Caki2 (cell line): ENCODE results near the gene MYO5B. TPM values are rescaled to one million over a fixed set of nuclear protein-coding genes. Genes with fewer than 3 reads are reported as not detected.

Experiments
- DNase-seq: peaks from one replicate; pipeline ENCODE4 v3.0.0-alpha.2; 2015; ENCODE audit warnings: low read depth
- in situ Hi-C: cut with HindIII; loops from 2 replicates; pipeline ENCODE4 v1.10.0; 2016; ENCODE audit warnings: low sequenced_read_pairs, low pct_unique_long_range_greater_than_20kb, mixed read lengths
- total RNA-seq: library from RNA; depleted of rRNA; stranded (reverse); fragments of >200 nt; shearing (Covaris generic); gene quantifications from 2 replicates; pipeline ENCODE4 v1.2.3, GENCODE V29; 2014; ENCODE audit warnings: low replicate concordance

Gene MYO5B
- total RNA-seq, 1 experiment from 2014 or later, result 9.6 TPM

DNA sequence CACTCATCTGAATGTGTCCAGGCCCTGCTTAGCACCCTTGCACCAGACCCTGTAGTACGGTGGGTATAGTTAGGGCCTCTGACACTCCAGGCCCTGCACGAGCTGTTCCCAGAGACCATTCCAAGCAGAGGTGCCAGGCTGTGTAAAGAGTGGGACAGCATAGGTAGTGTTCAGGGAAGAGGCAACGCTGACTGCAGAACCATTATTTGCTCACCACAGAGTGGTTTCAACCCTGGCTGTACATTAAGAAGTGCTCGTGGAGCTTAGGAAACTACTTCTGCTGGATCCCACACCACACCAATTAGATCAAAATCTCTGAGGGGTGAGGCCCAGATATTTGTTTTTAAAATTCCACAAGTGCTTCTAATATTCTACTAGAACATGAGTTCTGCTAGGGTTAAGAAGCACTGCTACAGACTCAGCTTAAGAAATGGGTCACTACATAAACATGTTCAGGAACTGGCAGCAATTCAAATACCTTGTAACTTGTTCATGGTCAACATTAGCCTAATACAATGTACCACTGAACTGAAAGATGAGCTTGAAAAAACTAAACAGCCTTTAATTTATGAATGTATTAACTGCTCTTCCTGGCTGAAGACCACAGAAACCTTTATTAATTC lies 183.0 kb downstream of the MYO5B start:
- peak; percentile 2 for DNase-seq
- in situ Hi-C loops, result no loop called here

DNA sequence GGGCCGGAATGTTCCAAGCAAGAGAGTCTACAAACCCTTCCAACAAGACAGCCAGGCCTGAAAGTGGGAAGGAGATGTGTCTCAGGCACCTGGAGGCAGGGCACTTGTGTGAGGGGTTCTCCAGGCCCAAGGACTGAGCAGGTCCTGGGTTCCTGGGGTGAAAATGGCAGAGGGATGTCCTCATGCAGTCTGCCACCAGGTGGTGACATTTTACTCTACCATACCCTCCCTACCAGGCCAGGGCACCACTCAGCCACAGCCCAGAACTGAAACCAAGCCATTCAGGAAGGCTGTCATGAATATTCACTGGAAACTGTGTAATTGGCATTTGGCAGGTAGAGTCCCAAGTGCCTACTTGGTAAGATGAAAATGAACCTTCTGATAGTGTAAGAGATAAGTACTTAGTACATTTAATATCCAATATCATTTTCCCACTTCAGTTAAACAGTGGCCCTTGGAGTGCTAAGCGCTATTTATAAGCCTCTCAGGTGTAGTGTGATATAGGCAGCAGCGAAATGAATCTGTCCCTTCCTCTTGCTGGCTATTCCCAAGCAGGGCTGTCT lies 185.1 kb downstream of the MYO5B start:
- in situ Hi-C loops, result no loop called here
- peak; percentile 12 for DNase-seq

DNA sequence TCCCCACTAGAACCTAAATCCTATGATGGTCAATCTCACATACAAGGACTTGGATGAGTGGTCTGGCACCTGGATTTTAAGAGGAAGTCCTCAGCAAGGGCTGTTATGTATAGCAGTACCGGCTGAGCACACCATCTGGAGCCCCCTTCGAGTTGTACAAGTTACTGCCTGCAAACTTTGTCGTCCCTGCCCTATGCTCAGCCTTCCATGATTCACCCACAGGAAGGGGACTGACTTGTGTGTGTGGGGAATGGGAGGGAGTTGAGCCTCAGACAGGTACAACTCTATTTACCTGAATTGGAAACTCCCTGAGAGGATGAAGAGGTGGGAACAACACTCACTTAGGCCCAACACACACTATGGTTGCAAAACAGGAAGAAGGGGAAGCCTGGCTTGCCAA lies 186.6 kb downstream of the MYO5B start:
- in situ Hi-C loops, result no loop called here
- DNase-seq, result no peak

DNA sequence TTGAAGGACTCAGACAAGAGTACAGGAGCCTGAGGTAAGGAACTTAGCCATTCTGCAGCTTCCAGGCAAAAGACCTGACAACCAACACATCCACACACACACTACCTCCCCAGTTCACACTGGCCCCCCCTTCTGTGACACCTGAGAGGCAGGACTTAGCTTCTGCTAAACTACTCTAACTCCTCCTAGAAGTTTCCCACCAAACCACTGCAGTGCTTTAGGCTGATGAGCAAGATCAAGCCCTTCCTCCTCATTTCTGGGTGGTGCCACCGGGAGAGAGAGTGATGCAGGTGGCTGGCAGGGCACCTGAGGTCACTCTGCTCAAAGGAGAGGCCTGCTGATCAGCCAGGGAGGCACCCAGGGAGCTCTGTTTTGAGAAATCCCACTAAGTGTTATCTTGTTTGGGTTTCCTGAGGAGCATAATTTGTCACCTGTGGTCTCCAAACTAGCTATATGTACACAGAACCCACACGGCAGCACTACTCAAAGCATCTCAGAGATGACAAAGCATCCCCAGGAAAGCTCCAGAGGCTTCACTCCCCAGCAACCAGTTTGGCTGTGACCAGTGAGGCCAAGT lies 188.4 kb downstream of the MYO5B start:
- no peak for DNase-seq
- in situ Hi-C loops, result no loop called here

DNA sequence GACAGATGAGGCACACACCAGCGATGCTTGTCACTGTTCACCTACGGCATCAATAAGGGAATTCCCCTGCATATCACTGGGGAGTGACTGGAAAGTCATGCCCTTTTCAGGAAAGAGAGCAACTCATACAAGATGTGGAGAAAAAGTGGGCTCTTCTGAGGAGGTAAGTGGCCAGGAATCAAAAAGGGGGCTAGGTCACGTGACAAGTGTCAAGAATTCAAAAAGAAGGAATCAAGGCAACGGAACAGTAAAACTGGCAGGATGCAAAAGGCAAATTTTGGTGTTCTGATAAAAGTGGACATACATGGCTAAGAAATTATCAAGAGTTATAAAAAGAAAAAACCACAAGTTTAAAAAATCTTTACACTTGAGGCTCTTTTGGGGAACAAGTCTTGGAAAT lies 190.9 kb downstream of the MYO5B start:
- DNase-seq, result no peak
- in situ Hi-C loops, result no loop called here

DNA sequence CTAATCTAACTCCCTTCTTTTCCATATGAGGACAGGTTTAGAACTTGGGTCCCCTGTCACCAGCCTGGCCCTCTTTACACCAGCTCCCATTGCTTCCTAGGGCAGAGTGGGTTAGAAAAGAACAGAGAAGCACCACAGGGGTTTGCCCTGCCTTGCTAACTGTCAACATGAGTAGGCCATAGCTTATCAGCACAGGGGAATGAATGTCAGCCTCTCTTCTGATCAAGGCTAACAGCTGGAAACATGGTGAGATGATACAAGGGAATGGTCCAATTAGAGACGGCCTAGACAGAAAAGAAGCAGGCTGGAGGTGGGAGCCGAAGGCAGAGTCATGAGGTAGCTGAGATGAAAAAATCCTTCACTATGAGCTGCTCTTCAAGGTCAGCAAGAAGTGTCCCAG lies 192.2 kb downstream of the MYO5B start:
- in situ Hi-C loops, result no loop called here
- no peak for DNase-seq

DNA sequence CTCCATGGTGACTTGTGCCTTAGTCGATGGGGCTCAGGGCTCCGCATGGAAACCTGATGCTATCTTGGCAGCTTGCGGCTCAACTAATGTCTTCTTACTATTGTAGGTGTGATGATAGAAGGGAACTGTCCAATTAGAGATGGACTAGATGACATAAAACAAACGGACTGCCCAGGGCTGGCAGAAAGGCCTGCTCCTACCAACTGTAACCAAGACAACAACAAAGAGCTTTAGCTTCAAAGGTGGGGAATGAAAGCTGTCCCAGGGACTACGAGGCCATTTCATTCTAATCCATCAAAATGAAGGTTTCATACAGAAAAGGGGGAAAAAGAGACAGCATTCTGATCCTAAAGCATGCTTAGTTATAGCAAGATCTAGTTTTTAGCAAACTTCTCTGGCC lies 194.7 kb downstream of the MYO5B start:
- DNase-seq, result no peak
- in situ Hi-C loops, result no loop called here

DNA sequence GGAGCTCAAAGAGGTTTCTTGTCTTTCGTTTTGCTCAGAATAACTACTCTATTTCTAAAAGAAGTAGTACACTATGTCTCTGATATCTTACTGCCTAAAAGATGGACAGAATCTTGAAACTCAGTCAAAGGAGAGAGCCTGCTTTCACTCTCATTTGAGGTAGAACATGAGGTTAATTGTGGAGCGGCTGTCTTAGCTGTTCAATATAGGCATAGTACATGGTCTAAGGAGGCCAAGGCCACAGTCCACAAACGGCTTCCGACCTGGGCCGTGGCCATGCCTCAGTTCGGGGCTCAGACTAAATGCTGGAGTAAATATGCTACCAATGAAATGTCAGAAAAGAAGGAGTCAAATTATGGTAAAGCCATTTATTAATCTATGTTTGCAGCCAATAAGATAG lies 195.8 kb downstream of the MYO5B start:
- DNase-seq, result no peak
- in situ Hi-C loops, result no loop called here

DNA sequence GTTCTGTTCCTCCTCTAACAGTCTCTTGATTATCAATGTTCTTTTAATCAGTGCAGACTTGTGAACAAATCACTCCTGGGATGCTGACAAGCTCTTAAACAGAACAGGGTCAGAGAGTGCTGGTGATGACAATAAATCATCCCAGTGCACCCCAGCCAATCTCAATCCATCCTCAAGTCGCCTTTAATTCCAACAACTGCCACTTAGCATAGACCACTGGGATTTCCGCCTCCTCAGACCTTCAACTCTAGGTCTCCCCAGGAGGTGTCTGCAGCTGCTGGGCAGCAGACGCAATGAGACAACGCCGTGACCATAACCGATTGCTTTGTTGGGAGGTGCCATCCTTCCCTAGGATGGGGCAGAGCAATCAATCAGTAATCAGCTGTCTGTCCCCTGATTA lies 197.4 kb downstream of the MYO5B start:
- in situ Hi-C loops, result no loop called here

DNA sequence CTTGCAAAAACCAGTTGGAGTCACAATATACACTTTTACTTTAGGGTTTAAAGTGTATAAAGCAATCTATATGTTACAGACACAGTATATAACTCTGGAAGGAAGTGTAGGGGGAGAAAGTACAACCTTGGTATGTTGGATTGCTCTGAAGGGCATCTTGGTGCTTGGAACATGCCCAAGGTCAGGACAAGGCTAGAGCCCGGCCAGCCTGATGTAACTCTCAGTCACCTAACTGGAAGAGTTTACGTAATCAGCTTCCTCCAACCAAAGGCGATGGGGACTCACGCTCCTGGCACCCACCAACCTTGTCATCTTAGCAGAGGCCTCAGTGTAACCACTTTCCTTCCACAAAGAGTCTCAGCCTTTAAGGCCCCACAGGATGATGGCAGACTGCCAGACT lies 200.5 kb downstream of the MYO5B start:
- DNase-seq, result no peak
- in situ Hi-C loops, result no loop called here

More for the DNA sequence above, 197.4 kb downstream of the MYO5B start:
- no peak for DNase-seq

DNA sequence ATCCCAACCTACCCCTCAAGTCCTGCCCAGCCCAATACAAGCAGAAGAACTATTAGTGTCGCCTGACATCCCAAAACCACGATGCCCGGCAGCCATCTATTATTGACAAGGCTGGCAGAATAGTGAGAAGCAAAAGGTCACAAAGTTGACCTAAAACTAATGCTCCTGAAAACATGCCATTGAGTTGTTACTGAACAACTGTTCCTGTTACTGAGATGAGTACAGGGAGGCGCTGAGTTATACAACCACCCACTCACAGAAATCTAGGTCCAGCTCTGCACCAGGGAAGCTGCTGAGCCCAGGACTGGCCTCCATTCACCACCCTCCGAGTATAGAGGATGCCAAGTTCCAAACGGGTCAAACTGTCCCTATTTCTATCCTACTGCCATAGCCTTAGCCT lies 201.6 kb downstream of the MYO5B start:
- DNase-seq, result no peak
- in situ Hi-C loops, result no loop called here

DNA sequence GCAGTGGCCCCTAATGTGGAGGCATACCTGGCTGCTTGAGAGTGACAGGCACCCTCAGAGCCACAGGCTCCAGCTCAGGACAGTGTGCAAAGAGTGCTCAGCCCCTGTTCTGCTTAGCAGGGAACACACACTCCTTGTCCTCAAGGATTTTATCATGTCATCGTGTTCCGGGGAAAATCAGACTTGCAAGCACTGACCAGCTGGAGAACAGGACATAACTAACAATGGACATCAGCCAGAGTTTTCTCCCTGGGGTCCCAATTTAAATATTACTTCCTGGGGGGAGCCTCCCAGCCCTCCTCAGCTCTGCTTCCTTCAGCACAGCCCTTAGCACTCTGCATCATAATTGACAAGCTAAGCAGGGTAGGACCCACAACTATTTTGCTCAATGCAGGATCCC lies 206.2 kb downstream of the MYO5B start:
- no peak for DNase-seq
- in situ Hi-C loops, result no loop called here

DNA sequence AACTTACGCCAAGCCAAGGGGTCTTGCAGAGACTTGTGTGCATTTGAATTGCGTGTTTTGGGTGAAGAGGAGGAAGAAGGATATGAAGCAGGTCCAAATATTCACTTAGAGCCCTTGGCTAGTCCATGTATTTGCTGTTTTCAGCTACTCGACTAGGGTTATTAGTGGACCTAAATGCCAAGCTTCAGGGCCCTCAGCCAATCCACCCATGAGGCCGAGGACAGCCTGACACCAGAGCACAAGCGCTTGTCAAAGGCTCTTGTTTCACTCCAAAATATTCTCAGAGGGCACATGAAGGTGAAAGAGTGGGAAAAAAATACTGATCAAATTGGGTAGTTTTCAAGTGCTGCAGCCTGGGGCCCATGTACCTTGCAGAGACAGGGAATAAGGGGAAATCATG lies 206.8 kb downstream of the MYO5B start:
- in situ Hi-C loops, result no loop called here
- DNase-seq, result no peak

DNA sequence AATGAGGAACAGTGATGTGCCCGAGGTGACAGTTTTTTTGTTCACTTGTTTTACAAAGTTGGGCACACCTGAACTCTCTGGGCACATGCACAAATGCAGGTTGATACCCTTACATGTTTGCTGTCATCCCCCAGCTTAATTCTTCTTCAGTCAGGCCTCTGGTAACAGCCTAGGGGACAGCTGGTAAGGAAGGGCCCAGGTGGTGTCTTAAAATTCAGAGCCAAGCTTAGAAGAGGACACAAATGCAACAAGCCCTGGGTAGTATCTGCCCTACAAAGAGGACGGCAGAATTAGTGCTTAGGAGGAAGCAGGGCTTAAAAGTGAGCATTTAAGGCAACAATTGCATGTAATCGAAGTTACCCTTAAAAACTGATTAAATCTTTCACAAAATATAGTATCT lies 209.7 kb downstream of the MYO5B start:
- no peak for DNase-seq
- in situ Hi-C loops, result no loop called here

DNA sequence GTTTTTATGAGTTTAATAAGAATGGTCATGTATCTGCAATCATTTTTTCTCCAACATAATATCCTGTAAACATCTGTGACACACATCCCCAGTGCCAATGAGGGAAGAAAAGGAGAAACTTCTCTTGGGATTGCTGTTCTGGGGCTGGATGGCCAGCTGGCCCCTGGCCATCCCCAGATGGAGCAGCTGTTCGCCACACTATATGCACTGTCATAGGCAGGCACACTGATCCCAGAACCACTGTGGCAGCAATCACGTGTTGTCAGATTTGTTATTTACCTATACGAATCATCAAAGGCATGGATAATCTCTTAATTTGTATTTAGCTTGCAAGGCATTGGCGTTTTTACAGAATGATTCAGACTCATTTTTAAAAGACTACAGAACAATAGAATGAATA lies 214.1 kb downstream of the MYO5B start:
- DNase-seq, result no peak
- in situ Hi-C loops, result no loop called here

DNA sequence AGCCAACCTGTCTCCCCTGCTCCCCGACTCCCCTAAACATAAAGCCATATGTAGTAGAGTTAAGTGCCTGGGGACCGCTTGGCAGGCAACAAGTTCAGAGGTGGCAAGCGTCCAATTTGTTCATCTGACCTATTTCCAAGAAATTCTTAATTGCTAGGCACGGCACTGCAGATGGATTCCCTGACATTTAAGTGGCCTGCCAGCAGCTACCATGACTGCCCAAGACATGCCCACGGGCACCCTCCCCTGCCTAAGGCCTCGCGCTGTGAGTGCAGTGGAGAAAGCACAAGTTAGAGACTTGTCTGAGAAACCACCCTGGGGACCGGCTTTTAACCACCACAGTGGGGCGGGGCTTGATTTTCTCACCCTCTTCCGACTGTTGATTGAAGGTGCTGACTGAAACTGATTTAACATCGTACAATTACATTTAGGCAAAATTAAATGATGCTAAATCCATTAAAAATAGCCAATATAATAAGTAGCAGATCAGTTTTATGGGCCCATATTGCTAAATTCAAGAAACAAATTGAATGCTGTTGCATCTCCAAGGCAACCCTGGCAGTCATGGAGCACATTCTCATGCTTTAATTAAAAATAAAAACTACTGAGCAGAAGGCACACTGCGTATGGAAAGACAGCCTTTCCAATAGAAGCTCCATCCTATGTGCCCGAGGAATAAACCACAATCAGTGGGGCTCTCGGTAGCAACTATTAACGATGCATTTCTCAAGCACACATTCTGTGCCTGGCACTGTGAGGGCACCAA lies 218.0 kb downstream of the MYO5B start:
- DNase-seq, result no peak
- in situ Hi-C loops, result no loop called here

DNA sequence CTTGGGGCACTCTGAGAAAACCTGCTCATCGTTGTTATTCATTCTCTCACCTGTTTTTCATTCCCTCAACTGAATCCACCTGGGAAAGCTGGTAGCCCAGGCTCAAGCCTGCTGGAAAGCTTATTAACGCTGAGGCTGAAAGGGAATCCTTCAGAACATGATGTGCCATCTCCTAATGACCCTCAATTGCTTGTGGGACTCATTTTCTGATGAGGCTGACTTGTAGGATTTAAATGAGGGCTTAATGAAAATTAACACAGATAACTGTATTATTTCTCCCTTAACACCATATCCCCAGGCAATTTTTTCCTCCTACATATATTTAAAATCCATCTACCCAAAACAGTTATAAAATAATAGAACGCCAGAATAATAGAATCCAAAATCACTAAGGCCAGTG lies 218.9 kb downstream of the MYO5B start:
- in situ Hi-C loops, result no loop called here
- DNase-seq, result no peak

DNA sequence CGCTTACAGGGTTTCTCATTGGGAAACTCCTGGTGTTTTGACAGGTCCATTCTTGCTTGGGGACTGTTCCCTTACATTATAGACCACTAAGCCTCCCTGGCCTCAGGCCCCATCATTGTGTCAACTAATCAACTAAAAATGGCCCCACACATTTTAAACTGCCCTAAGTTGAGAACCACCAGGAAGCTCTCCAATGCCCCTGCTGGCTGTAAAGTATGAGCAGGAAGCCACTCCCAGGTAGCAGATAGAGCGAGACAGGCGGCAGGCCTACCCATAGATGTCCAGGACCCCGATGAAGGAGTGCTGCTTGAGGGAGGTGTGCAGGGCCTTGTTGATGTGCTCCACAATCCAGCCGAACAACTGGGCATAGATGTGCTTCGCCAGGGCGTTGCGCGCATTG lies 220.9 kb downstream of the MYO5B start:
- in situ Hi-C loops, result no loop called here
- no peak for DNase-seq

DNA sequence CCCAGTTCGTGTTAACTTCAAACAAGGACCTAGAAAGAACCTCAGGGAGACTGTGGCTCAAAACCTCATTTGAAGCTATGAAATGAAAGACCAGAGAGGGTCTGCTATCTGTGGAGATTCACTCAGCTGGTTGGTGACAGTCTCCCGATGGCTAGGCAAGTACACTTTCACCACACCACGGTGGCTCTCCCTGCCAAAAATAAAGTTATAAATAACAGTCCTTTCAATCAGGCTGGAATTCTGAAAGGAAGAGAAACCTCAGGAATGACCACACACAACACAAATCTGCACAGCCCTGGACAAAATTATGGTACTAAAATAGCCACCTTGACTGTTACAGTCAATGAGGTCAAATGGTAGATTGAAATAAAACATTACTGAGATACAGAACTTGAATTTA lies 221.4 kb downstream of the MYO5B start:
- DNase-seq, result no peak
- in situ Hi-C loops, result no loop called here

DNA sequence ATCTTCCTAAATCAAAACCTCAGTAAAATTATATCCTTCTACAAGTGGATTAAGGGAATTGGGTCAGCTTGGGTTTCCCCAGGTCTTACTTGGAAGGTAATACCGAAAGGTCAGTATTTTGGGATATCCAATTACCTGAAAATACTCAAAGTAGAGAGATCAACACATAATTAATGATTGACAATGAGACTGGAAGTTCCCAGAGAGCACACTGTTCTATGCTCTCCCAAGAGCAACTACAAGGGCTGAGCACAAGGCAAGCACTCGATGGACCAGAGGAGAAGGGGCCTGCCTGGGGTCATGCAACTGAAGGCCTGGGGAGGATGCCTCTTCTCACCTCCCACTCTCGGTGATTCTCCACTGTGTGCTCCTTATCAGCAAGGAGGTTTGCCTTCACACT lies 222.4 kb downstream of the MYO5B start:
- no peak for DNase-seq
- in situ Hi-C loops, result no loop called here
